ENCODE results near the gene HESX1.

The HESX1 gene

GRCh38 chr3:57199895-57200297, at the start of gene HESX1:
TSS of gene HESX1 (minus strand) at chr3:57199978. CDS start at chr3:57199918, 60 bp downstream.
- no peak for DNase-seq

GRCh38 chr3:57244946-57245345, 45.2 kb upstream of the HESX1 start:
- no peak for DNase-seq

- DNase-seq, result no peak
Measured at GRCh38 chr3:57234613-57235575, 35.1 kb upstream of the HESX1 start.

DNA sequence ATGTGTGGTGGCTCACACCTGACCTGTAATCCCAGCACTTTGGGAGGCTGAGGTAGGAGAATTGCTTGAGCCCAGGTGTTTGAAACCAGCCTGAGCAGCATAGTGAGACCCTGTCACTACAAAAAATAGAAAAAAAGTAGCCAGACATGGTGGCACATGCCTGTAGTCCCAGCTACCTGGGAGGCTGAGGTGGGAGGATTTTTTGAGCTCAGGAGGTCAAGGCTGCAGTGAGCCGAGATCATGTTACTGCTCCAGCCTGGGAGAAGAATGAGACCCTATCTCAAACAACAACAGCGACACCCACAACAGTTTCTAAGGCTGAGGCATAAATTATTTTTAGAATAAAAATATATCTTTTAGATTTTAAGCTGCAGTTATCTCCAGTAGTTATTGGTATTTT, 34.0 kb upstream of the HESX1 start:
- DNase-seq, result no peak

GRCh38 chr3:57230006-57230405, 30.2 kb upstream of the HESX1 start:
- no peak for DNase-seq

GRCh38 chr3:57227930-57228751, 28.4 kb upstream of the HESX1 start:
- DNase-seq, result peak; percentile 24 to 31

- DNase-seq, result peak; percentile 82 to 85
Measured at GRCh38 chr3:57227204-57227929, 27.6 kb upstream of the HESX1 start, which contains the start of gene APPL1. TSS of gene APPL1 (plus strand) at chr3:57227729. CDS start at chr3:57227884, 155 bp downstream.

GRCh38 chr3:57226176-57226575, 26.4 kb upstream of the HESX1 start:
- no peak for DNase-seq

DNA sequence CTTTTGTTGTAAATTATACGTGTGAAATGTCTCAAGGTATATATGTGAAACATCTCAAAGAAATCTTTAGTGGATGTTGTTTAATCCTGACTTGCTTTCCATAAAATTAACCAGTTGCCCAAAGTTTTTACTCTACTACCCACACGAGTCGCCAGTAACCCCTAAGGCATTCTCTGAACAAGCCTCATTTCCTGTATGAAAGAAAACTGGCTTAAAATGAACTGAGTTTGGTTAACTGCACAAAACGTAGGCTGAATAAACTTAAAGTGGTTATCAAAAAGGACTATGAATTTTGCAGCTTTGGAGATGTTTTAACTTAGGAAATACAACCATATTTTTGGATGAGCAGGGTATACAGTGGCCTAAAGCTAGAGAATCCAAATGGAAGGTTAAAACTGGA, 25.1 kb upstream of the HESX1 start:
- DNase-seq, result no peak

- DNase-seq, result no peak
Measured at GRCh38 chr3:57221883-57222282, 22.1 kb upstream of the HESX1 start.

- DNase-seq, result no peak
Measured at GRCh38 chr3:57206423-57206822, 6.6 kb upstream of the HESX1 start.

DNA sequence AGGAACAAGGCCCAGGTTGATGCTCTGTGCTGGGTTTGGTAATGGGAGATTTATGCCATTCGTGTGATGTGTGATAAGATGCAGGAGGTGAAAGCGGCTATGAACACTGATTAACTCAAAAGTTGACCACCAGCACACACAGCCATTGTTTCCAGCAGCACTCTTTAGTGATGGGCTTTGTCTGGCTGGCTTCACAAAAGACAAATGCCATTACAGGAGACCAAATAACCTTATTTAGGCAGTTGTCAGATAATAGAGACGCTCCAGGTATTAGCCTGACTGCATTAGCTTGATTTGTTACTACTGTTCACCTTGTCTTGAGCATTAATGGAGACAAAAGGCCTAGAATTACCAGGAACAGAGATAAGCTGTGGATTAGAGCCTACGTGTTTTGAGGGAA, 5.1 kb downstream of the HESX1 start:
- DNase-seq, result no peak

DNA sequence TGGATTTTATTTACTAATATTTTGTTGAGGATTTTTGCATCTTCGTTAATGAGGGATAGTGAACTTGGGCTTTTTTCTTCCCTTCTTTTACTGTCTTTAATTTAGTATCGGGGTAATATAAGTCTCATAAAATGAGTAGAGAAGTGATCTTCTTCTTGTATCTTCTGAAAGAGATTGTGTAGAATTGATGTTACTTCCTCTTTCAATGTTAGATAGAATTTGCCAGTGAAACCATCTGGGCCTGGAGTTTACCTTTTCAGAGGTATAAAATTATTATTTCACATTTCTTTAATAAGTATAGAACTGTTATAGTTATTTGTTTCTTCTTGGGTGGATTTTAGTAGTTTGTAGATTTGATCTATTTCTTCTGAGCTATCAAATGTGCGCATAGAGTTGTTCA, 7.8 kb downstream of the HESX1 start:
- DNase-seq, result no peak

- no peak for DNase-seq
Measured at GRCh38 chr3:57184526-57184925, 15.3 kb downstream of the HESX1 start.

DNA sequence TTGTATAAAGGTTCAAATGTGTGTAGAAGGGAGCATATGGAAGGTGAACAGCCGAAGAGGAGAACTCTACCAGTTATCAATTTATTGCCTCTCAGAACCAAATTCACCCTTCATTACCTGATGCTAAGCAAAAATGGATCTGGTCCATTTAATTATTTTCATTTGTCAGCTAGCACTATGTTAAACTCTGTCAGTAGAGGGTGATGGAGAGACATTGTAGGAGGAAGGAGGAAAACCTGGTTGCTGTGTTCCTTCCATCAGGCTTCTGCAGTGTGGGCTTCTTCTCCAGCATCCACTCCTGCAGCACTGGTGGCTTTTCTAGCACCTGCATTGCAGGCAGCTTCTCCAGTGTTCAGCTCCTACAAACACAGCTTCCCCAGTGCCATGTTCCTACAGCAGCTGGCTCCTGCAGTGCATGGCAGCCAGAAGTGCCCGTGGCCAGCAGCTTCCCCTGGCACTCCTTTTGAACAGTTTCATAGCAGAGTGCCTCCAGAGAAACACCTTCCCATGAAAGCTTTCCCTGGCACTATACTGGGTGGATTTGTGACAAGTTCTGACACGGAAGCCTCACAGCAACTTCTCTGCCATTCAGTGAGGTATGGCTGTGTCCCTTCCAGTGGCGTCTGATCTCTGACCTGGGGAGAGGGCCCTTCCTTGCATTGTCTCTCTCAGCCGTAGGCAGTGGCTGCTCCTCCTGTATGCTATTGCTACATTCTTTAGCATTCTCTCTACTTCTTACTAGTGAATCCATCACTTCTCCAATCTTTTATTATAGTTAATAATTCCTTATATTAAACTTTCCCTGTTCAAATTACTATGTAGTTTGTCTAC, 20.0 kb downstream of the HESX1 start:
- no peak for DNase-seq

DNA sequence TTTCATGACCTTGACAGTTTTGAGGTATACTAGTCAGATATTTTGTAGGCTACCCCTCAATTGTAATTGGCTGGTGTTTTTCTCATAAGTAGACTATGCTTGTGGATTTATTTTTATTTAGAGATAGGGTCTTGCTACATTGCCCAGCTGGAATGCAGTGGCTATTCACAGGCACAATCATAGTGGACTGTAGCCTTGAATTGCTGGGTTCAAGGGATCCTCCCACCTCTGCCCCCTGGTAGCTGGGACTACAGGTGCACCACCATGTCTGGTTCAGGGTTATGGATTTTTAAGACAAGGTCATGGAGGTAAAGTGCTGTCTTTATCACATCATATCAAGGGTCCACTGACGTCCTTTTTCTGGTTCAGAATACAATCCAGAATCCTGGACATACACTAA, 23.7 kb downstream of the HESX1 start:
- DNase-seq, result no peak

DNA sequence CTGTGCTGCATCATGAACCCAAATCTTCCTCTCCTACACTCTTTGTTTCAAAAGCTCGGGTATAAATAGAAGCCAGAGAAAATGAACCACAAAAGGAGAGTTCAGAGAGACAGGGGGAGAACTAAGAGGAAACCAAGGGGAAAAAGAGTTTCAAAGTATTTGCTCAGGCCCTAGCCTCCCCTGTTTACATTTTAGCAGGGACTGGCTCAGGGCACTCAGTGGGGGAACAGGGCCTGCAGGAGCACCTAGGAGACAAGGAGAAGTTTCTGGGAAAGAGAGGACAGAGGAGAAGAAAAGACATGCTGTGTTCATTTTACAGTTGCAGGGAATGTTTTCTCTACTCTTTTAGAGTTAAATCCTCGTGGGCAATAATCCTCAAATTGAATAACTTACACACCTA, 26.1 kb downstream of the HESX1 start:
- DNase-seq, result no peak

DNA sequence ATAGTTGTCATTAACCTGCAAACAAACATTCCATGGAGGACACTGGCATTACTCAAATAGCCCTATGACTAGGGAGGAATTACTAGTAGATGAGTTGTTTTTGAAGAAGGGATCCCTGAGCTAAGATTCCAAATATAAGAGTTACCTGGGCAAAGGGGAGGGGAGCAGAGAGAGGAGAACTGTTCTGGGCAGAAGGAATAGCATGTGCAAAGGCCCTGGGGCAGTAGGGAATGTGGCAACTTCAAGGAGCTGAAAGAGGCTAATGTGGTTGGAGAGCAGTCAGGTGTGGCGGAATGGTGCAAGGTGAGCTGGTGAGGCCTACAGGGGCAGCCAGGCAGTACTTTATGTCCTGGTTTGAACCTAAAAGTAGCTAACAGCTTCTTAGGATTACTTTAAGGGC, 28.8 kb downstream of the HESX1 start:
- DNase-seq, result no peak

- peak; percentile 59 to 61 for DNase-seq
Measured at GRCh38 chr3:57169872-57170623, 29.7 kb downstream of the HESX1 start.

- no peak for DNase-seq
Measured at GRCh38 chr3:57169108-57169507, 30.7 kb downstream of the HESX1 start.

DNA sequence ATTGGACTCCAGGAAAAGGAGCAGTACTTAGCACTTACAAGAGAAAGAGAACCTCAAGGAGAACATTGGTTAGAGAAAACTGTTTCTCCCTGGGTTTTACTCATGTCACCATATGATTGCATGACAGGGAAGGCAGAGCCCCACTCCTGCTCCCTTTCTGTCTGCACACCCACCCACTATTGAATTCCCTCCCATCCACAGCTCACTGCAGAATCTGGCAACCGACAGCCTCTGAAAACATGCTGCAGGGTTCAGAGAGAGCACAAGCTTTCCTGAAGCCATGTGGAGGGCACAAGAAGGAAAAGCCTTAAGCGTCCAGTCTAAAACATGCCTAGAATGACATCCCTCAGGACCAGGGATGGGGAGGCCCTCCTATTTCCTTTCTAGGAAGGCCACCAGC, 31.6 kb downstream of the HESX1 start:
- no peak for DNase-seq

Data from activated CD4-positive, alpha-beta T cell treated with anti-CD3 and anti-CD28 coated beads for 4 hours (primary cell).